H1 (cell line): ENCODE results near the gene SCN2A. TPM values are rescaled to one million over a fixed set of nuclear protein-coding genes. Genes with fewer than 3 reads are reported as not detected.

Experiments
- CTCF ChIA-PET: fragments of 300-600 bp; sonication (Branson Sonifier 250); formaldehyde crosslinking; loops from one replicate; lab custom pipeline; 2021; ENCODE audit not compliant: partially characterized antibody; lab: Charles Lee
- POLR2A ChIA-PET: fragments of 300-600 bp; sonication (Branson Sonifier 250); formaldehyde crosslinking; loops from one replicate; lab custom pipeline; 2021; ENCODE audit warnings: inconsistent platforms; ENCODE audit not compliant: partially characterized antibody; lab: Charles Lee
- DNase-seq, 2 experiments: peaks; one replicate each; pipeline versions ENCODE4 v3.0.0 to v3.0.0-alpha.2; 2010 to 2022; ENCODE audit warnings: low spot score in 2 of 2, low read depth in 1 of 2, mixed read lengths in 1 of 2
- FAIRE-seq: peaks from 2 replicates; lab custom pipeline; 2011; peaks lifted over from hg19 to GRCh38; lab: Jason Lieb, UNC
- H2AFZ ChIP-seq: 2 replicates; pipeline ENCODE4 v1.8.1; 2012; ENCODE audit warnings: low read length, inconsistent platforms
- H2AK5ac ChIP-seq: 2 replicates; pipeline ENCODE4 v1.6.1; 2013; ENCODE audit warnings: low read depth, low read length
- H2BK120ac ChIP-seq: replicated peaks from 2 replicates; pipeline ENCODE3; 2013; ENCODE audit warnings: low read depth, low read length, inconsistent platforms
- H2BK12ac ChIP-seq: 2 replicates; pipeline ENCODE4 v1.6.1; 2013; ENCODE audit warnings: low read depth, low read length
- H2BK15ac ChIP-seq: 2 replicates; pipeline ENCODE4 v1.6.1; 2013; ENCODE audit warnings: low read length
- H2BK20ac ChIP-seq: 2 replicates; pipeline ENCODE4 v1.6.1; 2013; ENCODE audit warnings: low read length
- H2BK5ac ChIP-seq: 2 replicates; pipeline ENCODE4 v1.6.1; 2013; ENCODE audit warnings: low read depth, low read length
- H3K14ac ChIP-seq: 2 replicates; pipeline ENCODE4 v1.6.1; 2013; ENCODE audit warnings: inconsistent platforms; ENCODE audit not compliant: insufficient read length
- H3K18ac ChIP-seq: 2 replicates; pipeline ENCODE4 v1.6.1; 2013; ENCODE audit warnings: low read length; ENCODE audit errors: extremely low read depth
- H3K23ac ChIP-seq: 2 replicates; pipeline ENCODE4 v1.6.1; 2013; ENCODE audit warnings: inconsistent platforms; ENCODE audit not compliant: insufficient read length
- H3K23me2 ChIP-seq: 2 replicates; pipeline ENCODE4 v1.6.1; 2013; ENCODE audit warnings: low read depth, low read length
- H3K27ac ChIP-seq: 2 replicates; pipeline ENCODE4 v1.6.1; 2011; ENCODE audit warnings: low read depth, low read length, inconsistent platforms
- H3K27me3 ChIP-seq, 4 experiments: replicated peaks in 1 of 4; 1 replicate in 1 of 4; 2 replicates in 3 of 4; pipeline versions ENCODE4 v1.6.1 to v1.8.1; 2011 to 2013; ENCODE audit warnings: low read length in 3 of 4, mild to moderate bottlenecking in 3 of 4, inconsistent platforms in 2 of 4, mixed read lengths in 2 of 4, moderate library complexity in 1 of 4; ENCODE audit not compliant: control insufficient read depth in 3 of 4, insufficient read depth in 3 of 4; ENCODE audit errors: extremely low read depth in 1 of 4
- H3K36me3 ChIP-seq, 4 experiments: 2 replicates each; pipeline versions ENCODE4 v1.6.1 to v1.8.1; 2011 to 2013; ENCODE audit warnings: mild to moderate bottlenecking in 4 of 4, low read length in 3 of 4, moderate library complexity in 2 of 4, control low read depth in 1 of 4, inconsistent platforms in 1 of 4; ENCODE audit not compliant: insufficient read depth in 4 of 4, control insufficient read depth in 2 of 4
- H3K4ac ChIP-seq: replicated peaks from 2 replicates; pipeline ENCODE3; 2013; ENCODE audit warnings: low read length, low read depth, mixed read lengths, inconsistent platforms; ENCODE audit not compliant: insufficient read length
- H3K4me1 ChIP-seq, 4 experiments: replicated peaks in 1 of 4; 1 replicate in 1 of 4; 2 replicates in 3 of 4; pipeline versions ENCODE4 v1.6.1 to v1.8.1; 2011 to 2013; ENCODE audit warnings: low read length in 3 of 4, inconsistent platforms in 2 of 4, mixed read lengths in 1 of 4; ENCODE audit not compliant: insufficient read depth in 4 of 4, control insufficient read depth in 3 of 4
- H3K4me2 ChIP-seq, 2 experiments: 2 replicates each; pipeline versions ENCODE4 v1.6.1 to v1.8.1; 2011 to 2013; ENCODE audit warnings: low read depth in 2 of 2, low read length in 2 of 2, control low read depth in 1 of 2, inconsistent platforms in 1 of 2, mild to moderate bottlenecking in 1 of 2; ENCODE audit not compliant: insufficient read depth in 1 of 2
- H3K4me3 ChIP-seq, 4 experiments: fragments of 200-600, 300-600 bp in 1 of 4; sonication (generic), shearing (Covaris generic), sonication (Bioruptor Twin) in 1 of 4; 2 replicates each; pipeline versions ENCODE4 v1.5.1 to v1.8.1; 2011 to 2016; ENCODE audit warnings: low read length in 4 of 4, low read depth in 3 of 4, control low read depth in 2 of 4, inconsistent platforms in 2 of 4, mild to moderate bottlenecking in 2 of 4, mixed read lengths in 1 of 4, moderate library complexity in 1 of 4; ENCODE audit not compliant: insufficient read depth in 2 of 4; ENCODE audit errors: extremely low read depth in 1 of 4
- H3K56ac ChIP-seq: replicated peaks from 2 replicates; pipeline ENCODE3; 2013; ENCODE audit warnings: low read depth, mild to moderate bottlenecking, mixed read lengths, low read length, inconsistent platforms; ENCODE audit not compliant: insufficient read length
- H3K79me1 ChIP-seq: 2 replicates; pipeline ENCODE4 v1.6.1; 2013; ENCODE audit warnings: low read depth, low read length, control low read depth
- H3K79me2 ChIP-seq, 2 experiments: 2 replicates each; pipeline versions ENCODE4 v1.6.1 to v1.8.1; 2012 to 2013; ENCODE audit warnings: low read length in 2 of 2, mild to moderate bottlenecking in 2 of 2, inconsistent platforms in 1 of 2; ENCODE audit not compliant: insufficient read depth in 2 of 2, control insufficient read depth in 1 of 2
- H3K9ac ChIP-seq, 4 experiments: replicated peaks in 1 of 4; 1 replicate in 1 of 4; 2 replicates in 3 of 4; pipeline versions ENCODE4 v1.6.1 to v1.8.1; 2011 to 2013; ENCODE audit warnings: low read depth in 3 of 4, low read length in 3 of 4, control low read depth in 2 of 4, mild to moderate bottlenecking in 2 of 4, moderate library complexity in 2 of 4, inconsistent platforms in 1 of 4; ENCODE audit errors: extremely low read depth in 1 of 4
- H3K9me3 ChIP-seq, 2 experiments: 2 replicates each; pipeline versions ENCODE4 v1.6.1 to v1.8.1; 2012 to 2013; ENCODE audit warnings: mild to moderate bottlenecking in 2 of 2, moderate library complexity in 2 of 2, control low read depth in 1 of 2, inconsistent platforms in 1 of 2, low read depth in 1 of 2, low read length in 1 of 2, mixed read lengths in 1 of 2; ENCODE audit not compliant: insufficient read depth in 2 of 2
- H4K20me1 ChIP-seq, 2 experiments: replicated peaks in 1 of 2; 2 replicates each; pipeline versions ENCODE3 to v1.8.1; 2011 to 2013; ENCODE audit warnings: inconsistent platforms in 2 of 2, low read length in 2 of 2, mild to moderate bottlenecking in 1 of 2; ENCODE audit not compliant: insufficient read depth in 2 of 2, control insufficient read depth in 1 of 2
- H4K5ac ChIP-seq: 2 replicates; pipeline ENCODE4 v1.6.1; 2013; ENCODE audit warnings: low read length, low read depth, mixed read lengths, inconsistent platforms; ENCODE audit not compliant: insufficient read length
- H4K8ac ChIP-seq: 2 replicates; pipeline ENCODE4 v1.8.0; 2013; ENCODE audit warnings: mild to moderate bottlenecking, moderate library complexity, low read length, inconsistent platforms; ENCODE audit not compliant: insufficient read depth; ENCODE audit errors: extremely low read depth
- H4K91ac ChIP-seq: replicated peaks from 2 replicates; pipeline ENCODE3; 2013; ENCODE audit warnings: low read length, mixed read lengths, inconsistent platforms; ENCODE audit not compliant: insufficient read length
- KDM5A ChIP-seq: fragments of 200-600 bp; IDR thresholded peaks from 2 replicates; pipeline ENCODE4 v1.7.1; 2012; ENCODE audit warnings: mild to moderate bottlenecking, low read length, inconsistent platforms, mixed read lengths
- RNF2 ChIP-seq: fragments of 200-900, 300-1000 bp; sonication (generic); IDR thresholded peaks from 2 replicates; pipeline ENCODE4 v1.7.1; 2016; ENCODE audit warnings: borderline replicate concordance, low read depth, mild to moderate bottlenecking, antibody characterized with exemption, low read length; ENCODE audit not compliant: poor library complexity, severe bottlenecking; ENCODE audit errors: missing control alignments
- SIRT6 ChIP-seq: IDR thresholded peaks from one replicate; pipeline ENCODE4 v1.7.1; 2012; ENCODE audit warnings: low read length, inconsistent platforms
- WGBS, 2 experiments: shearing (Covaris generic) in 1 of 2; methylation state at CpG; one replicate each; pipeline versions ENCODE4 v1.1.6 to v1.1.7; 2013 to 2015; ENCODE audit warnings: low lambda C conversion rate in 2 of 2, mixed read lengths in 2 of 2, inconsistent platforms in 1 of 2, low coverage in 1 of 2, missing lambda C conversion rate in 1 of 2; ENCODE audit not compliant: insufficient replicate concordance in 2 of 2, insufficient coverage in 1 of 2, insufficient read length in 1 of 2; ENCODE audit errors: extremely low coverage in 1 of 2, missing lambda C conversion rate in 1 of 2; 5-methylcytosine and 5-hydroxymethylcytosine counted together
- polyA plus RNA-seq, 7 experiments: library from polyadenylated mRNA; depleted of rRNA in 3 of 7; stranded (reverse) in 5 of 7; unstranded in 2 of 7; fragments of >200 nt in 5 of 7; fragments of 200-250 nt in 2 of 7; gene quantifications; 1 replicate in 5 of 7; 2 replicates in 1 of 7; 4 replicates in 1 of 7; pipeline versions ENCODE4 v1.2.1 to v1.2.3, GENCODE V29; 2011 to 2013; ENCODE audit warnings: missing spikeins in 2 of 7, mixed read lengths in 2 of 7
- total RNA-seq: library from RNA; stranded (reverse); fragmentation: NEBNext Ultra II Directional; extraction: Animal tissue kit (Norgen Biotek cat#: 25700); gene quantifications from 2 replicates; pipeline ENCODE4 v1.2.1, GENCODE V29; 2021

SCN2A gene
- total and polyA plus RNA-seq, 2 of the 8 experiments (the other 6 are each of a cell fraction or from before 2014, with no cell fraction given), result 0.18 to 1.1 TPM

GRCh38 chr2:165328272-165328671 is 89.1 kb downstream of the SCN2A start:
- Histone ChIP-seq H3K18ac (no peak overlapping the region), H3K56ac (no peak overlapping the region), H4K8ac (no peak overlapping the region), H2AK5ac (no peak overlapping the region), H4K91ac (no peak overlapping the region), H4K5ac (no peak overlapping the region), H3K4me1 (no peaks in the 10 kb centered on the region), H3K4me2 (no peak overlapping the region), H2BK20ac (no peak overlapping the region), H3K27ac (no peak overlapping the region), H3K4me3 (no peak overlapping the region), H4K20me1 (no peaks in the 10 kb centered on the region), H2BK12ac (no peak overlapping the region), H2AFZ (0 out of 2 replicates have a peak overlapping the region, but pooled peaks have one; percentile 4), H3K79me2 (no peaks in the 10 kb centered on the region), H3K36me3 (no peaks in the 10 kb centered on the region), H3K27me3 (no peaks in the 10 kb centered on the region), H3K9ac (no peak overlapping the region), H3K23me2 (no peaks in the 10 kb centered on the region), H3K9me3 (no peaks in the 10 kb centered on the region), H2BK5ac (no peak overlapping the region), H2BK120ac (no peak overlapping the region), H3K4ac (no peak overlapping the region), H3K79me1 (no peaks in the 10 kb centered on the region), H3K23ac (no peak overlapping the region), H2BK15ac (no peak overlapping the region), H3K14ac (no peak overlapping the region)
- FAIRE-seq, result no peak
- no peak for TF ChIP-seq SIRT6
- TF ChIP-seq RNF2, result no peak
- no peak for TF ChIP-seq KDM5A
- ChIA-PET POLR2A (no interaction called here), CTCF (interaction anchor here (0.5 kb wide), 1 partner anchor 271 kb away, joined by 3 read pairs; no protein-coding TSS in a partner anchor)
- 83% methylated on average over 5 of the region's 5 CpGs; no CpG with 5 or more reads in 1 of the 2 experiments for WGBS, 2 experiments
- DNase-seq, result no peak
